Measurements from ENCODE around the gene LRBA. TPM values are rescaled to one million over a fixed set of nuclear protein-coding genes. Genes with fewer than 3 reads are reported as not detected.
A peak's percentile ranks its signal among the peaks of the same experiment; 100 is the strongest.
"Not testable (repeated sequence)": the region's sequence is repeated elsewhere in the genome, so short reads cannot be mapped to it uniquely, and the experiment has no call there.

LRBA gene
- polyA plus RNA-seq, 2 of the 4 experiments (the other 2 are of a cell fraction): 10.7 to 25.1 TPM

DNA sequence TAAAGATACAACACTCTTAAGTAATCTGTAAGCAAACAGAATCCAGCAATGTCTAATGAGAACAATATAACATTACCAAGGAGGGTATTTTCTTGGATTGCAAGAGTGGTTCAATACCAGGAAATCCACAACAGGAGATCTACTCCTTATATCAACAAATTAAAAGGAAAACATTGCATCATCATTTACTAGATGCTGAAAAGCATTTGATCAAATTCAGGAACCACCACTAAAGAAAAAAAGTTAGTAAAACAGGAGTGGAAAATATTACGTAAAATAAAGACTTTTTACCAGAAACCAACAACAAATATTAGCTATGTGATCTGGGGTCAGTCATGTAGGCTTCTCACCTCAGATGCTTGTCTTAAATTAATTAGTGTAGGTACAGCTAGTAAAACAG is 499.9 kb downstream of the LRBA start:
- TF ChIP-seq CEBPB (IDR thresholded peaks at IDR 0.05) (peak; percentile 8 to 64; a peak in 1 of 4 replicates), FOSL2 (IDR thresholded peaks at IDR 0.05) (no peak), FOSL2 (CRISPR knock-in tag; IDR thresholded peaks at IDR 0.05) (0 out of 2 replicates have a peak, but pooled peaks have one; percentile 4), EP300 (IDR thresholded peaks at IDR 0.05) (0 out of 5 replicates have a peak, but pooled peaks of 1 of the 2 experiments have one; percentile 23), CHD2 (IDR thresholded peaks at IDR 0.05; ENCODE audit: low read length, partially characterized antibody) (no peak)
- CTCF ChIA-PET: no interaction called here
- Histone ChIP-seq H3K4me2 (peak overlapping the region; percentile 55), H3K4me1 (peaks cover 46% of the 10 kb centered on the region), H3K9me3 (no peaks in the 10 kb centered on the region), H3K27ac (peak overlapping the region; percentile 57 to 62; a peak in 4 of 6 replicates), H3K4me3 (no peak overlapping the region)
- no peak for ATAC-seq
- POLR2A ChIA-PET: no interaction called here
- WGBS (ENCODE audit: missing lambda C conversion rate): 64% methylated on average over 1 of the region's 1 CpG
- DNase-seq (ENCODE audit: low read depth in 1 of 2, low spot score in 1 of 2): no peak
- FAIRE-seq: no peak

DNA sequence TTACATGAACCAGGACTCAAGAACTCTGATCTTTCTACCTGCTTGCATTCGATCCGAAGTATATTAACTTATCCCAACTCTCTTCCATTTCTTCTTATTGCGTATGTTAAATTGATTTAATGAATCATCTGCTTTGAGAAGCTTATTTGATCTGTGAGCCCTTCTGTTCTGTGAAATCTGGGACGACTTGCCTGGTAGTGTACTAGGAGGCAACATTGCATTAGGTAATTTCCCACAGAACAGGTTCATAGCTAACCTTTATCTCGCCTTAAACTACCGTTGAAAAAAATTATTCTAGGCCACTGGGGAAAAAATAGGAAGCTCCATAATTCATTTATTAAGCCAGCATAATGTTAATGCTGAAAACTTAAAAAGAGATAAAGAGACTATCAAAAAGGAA is 500.4 kb downstream of the LRBA start:
- H3K4me2 ChIP-seq: peak overlapping the region; percentile 55
- ChIA-PET CTCF (no interaction called here), POLR2A (no interaction called here)
- no peaks in the 10 kb centered on the region for H3K9me3 ChIP-seq
- TF ChIP-seq FOSL2 (IDR thresholded peaks at IDR 0.05): 0 out of 2 replicates have a peak, but pooled peaks have one; percentile 19
- TF ChIP-seq FOSL2 (CRISPR knock-in tag; IDR thresholded peaks at IDR 0.05): no peak
- TF ChIP-seq, protein P1, sequence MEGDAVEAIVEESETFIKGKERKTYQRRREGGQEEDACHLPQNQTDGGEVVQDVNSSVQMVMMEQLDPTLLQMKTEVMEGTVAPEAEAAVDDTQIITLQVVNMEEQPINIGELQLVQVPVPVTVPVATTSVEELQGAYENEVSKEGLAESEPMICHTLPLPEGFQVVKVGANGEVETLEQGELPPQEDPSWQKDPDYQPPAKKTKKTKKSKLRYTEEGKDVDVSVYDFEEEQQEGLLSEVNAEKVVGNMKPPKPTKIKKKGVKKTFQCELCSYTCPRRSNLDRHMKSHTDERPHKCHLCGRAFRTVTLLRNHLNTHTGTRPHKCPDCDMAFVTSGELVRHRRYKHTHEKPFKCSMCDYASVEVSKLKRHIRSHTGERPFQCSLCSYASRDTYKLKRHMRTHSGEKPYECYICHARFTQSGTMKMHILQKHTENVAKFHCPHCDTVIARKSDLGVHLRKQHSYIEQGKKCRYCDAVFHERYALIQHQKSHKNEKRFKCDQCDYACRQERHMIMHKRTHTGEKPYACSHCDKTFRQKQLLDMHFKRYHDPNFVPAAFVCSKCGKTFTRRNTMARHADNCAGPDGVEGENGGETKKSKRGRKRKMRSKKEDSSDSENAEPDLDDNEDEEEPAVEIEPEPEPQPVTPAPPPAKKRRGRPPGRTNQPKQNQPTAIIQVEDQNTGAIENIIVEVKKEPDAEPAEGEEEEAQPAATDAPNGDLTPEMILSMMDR (IDR thresholded peaks at IDR 0.05): no peak
- FAIRE-seq (no peak), ATAC-seq (no peak; a peak in 1 of 6 replicates), DNase-seq (ENCODE audit: low read depth in 1 of 2, low spot score in 1 of 2) (peak in 1 of 2 experiments; percentile 14)
- WGBS (ENCODE audit: missing lambda C conversion rate): 35% methylated on average over 6 of the region's 6 CpGs
- H3K4me1 ChIP-seq: peaks cover 48% of the 10 kb centered on the region
- peak overlapping the region; percentile 62 to 77 for H3K27ac ChIP-seq
- H3K4me3 ChIP-seq: no peak overlapping the region

DNA sequence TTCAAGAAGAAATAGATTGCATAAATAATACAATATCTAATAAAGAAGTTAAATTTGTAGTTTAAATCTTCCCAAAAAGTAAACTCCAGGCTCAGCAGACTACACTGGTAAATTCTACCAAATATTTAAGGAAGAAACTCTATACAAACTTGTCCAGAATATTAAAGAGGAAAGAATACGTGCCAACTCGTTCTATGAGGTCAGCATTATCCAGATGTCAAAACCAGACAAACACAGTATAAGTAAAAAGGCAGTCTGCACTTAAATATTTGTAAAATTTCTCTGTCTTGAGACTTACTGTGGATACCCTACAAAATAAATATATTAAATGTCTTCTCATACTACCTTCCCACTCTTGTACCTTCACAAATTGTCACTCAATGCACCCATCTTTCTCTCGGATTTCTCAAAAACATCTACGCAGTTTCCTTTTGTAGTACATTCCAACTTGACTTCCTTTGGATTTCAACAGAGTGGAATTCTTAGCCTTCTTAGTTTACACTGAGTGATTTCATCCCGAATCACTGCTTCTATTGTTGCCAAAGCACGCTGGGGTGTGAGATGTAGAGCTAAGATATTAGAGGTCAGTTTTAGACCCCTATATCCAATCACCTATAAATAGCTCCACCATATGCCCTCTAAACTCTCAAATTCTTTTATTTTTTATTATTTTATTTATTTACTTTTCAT is 504.8 kb downstream of the LRBA start:
- Histone ChIP-seq H3K4me1 (peaks cover 26% of the 10 kb centered on the region), H3K9me3 (no peaks in the 10 kb centered on the region), H3K4me3 (peak overlapping the region; percentile 13; the same call in 1 of the 3 replicates), H3K27ac (peak overlapping the region; percentile 71 to 84), H3K4me2 (peak overlapping the region; percentile 68)
- WGBS (ENCODE audit: missing lambda C conversion rate): 8% methylated on average over 6 of the region's 6 CpGs
- ATAC-seq (peak; percentile 90 to 92), FAIRE-seq (no peak), DNase-seq (ENCODE audit: low read depth in 1 of 2, low spot score in 1 of 2) (peak; percentile 5 to 48)
- ChIA-PET POLR2A (interaction anchor here (0.8 kb wide), 1 partner anchor 59 kb away, joined by 3 read pairs; no protein-coding TSS in a partner anchor), CTCF (no interaction called here)
- peak; percentile 66 for TF ChIP-seq GATA3 (IDR thresholded peaks at IDR 0.05; ENCODE audit: borderline replicate concordance)
- no peak for TF ChIP-seq EHF (CRISPR knock-in tag; IDR thresholded peaks at IDR 0.05)
- TF ChIP-seq CEBPB (IDR thresholded peaks at IDR 0.05): peak; percentile 66 to 73
- peak; percentile 70 for TF ChIP-seq JUNB (IDR thresholded peaks at IDR 0.05)
- TF ChIP-seq EP300 (IDR thresholded peaks at IDR 0.05): peak; percentile 39 to 62; a peak in 3 of 5 replicates
- TF ChIP-seq HOXB5 (CRISPR knock-in tag; IDR thresholded peaks at IDR 0.05): no peak
- TF ChIP-seq, protein P2, sequence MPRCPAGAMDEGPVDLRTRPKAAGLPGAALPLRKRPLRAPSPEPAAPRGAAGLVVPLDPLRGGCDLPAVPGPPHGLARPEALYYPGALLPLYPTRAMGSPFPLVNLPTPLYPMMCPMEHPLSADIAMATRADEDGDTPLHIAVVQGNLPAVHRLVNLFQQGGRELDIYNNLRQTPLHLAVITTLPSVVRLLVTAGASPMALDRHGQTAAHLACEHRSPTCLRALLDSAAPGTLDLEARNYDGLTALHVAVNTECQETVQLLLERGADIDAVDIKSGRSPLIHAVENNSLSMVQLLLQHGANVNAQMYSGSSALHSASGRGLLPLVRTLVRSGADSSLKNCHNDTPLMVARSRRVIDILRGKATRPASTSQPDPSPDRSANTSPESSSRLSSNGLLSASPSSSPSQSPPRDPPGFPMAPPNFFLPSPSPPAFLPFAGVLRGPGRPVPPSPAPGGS (IDR thresholded peaks at IDR 0.05): 0 out of 3 replicates have a peak, but pooled peaks have one; percentile 59
- peak; percentile 62; the same call in 1 of the 2 replicates for TF ChIP-seq FOSL2 (IDR thresholded peaks at IDR 0.05)
- TF ChIP-seq FOSL2 (CRISPR knock-in tag; IDR thresholded peaks at IDR 0.05): peak; percentile 65
- TF ChIP-seq JUN (IDR thresholded peaks at IDR 0.05): peak; percentile 25 to 49; a peak in 1 of 5 replicates
- TF ChIP-seq RAD21 (conservative IDR thresholded peaks at IDR 0.05 in 1 of 2, IDR thresholded peaks at IDR 0.05 in 1 of 2): peak in 1 of 2 experiments; percentile 24; a peak in 2 of 5 replicates

DNA sequence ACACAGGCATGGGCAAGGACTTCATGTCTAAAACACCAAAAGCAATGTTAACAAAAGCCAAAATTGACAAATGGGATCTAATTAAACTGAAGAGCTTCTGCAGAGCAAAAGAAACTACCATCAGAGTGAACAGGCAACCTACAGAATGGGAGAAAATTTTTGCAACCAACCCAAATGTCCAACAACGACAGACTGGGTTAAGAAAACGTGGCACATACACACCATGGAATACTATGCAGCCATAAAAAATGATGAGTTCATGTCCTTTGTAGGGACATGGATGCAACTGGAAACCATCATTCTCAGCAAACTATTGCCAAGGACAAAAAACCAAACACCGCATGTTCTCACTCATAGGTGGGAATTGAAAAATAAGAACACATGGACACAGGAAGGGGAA is 507.4 kb downstream of the LRBA start:
- CTCF ChIA-PET; FAIRE-seq; H3K9me3 ChIP-seq; POLR2A ChIA-PET; H3K4me2 ChIP-seq; H3K4me3 ChIP-seq; H3K27ac ChIP-seq; DNase-seq (ENCODE audit: low read depth in 1 of 2, low spot score in 1 of 2); ATAC-seq: not testable (repeated sequence)
- H3K4me1 ChIP-seq: peaks cover 14% of the 10 kb centered on the region
- WGBS (ENCODE audit: missing lambda C conversion rate): 98% methylated on average over 3 of the region's 3 CpGs

Data from A549 (cell line).